HL-60/S4 treated with retinoic acid at 250 ng/mL for 4 days and 3 days (cell line): ENCODE data around the gene KRTAP5-9.
"Not testable (repeated sequence)": the region's sequence is repeated elsewhere in the genome, so short reads cannot be mapped to it uniquely, and the experiment has no call there.

ENCODE experiments used
- in situ Hi-C: fragments of 300-500 bp; cut with MboI; formaldehyde crosslinking; loops from 2 replicates; pipeline ENCODE4 v1.7.0; 2022; ENCODE audit warnings: low sequenced_read_pairs

The KRTAP5-9 gene

GRCh38 chr11:71532036-71532610, 16.1 kb upstream of the KRTAP5-9 start:
- in situ Hi-C loops = no loop called here

- in situ Hi-C loops = not testable (repeated sequence)
Observed at GRCh38 chr11:71534711-71535608, 13.3 kb upstream of the KRTAP5-9 start.

DNA sequence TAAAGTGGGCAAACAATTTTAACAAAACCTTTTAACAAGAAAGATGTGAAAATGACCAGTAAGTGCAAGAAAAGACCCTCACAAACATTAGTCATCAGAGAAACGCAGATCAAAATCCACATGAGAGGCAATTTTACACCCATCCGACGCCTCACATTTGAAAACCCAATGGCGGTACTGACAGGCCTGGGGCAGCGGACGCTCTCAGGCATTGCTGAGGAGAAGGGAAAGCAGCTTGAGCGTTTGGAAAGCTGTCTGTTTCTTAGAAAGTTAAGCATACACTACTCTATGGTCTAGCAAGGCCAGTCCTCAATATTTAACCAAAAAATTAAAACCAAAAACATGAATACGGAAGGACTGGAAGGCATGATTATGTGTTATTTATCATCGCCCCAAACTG, 12.4 kb upstream of the KRTAP5-9 start:
- in situ Hi-C loops = no loop called here

GRCh38 chr11:71537537-71537936, 10.7 kb upstream of the KRTAP5-9 start:
- in situ Hi-C loops = no loop called here

GRCh38 chr11:71537977-71538665, 10.1 kb upstream of the KRTAP5-9 start, which contains the start of gene KRTAP5-8:
KRTAP5-8 (plus strand) TSS chr11:71538025; CDS start chr11:71538056, 31 bp downstream.
- in situ Hi-C loops = not testable (repeated sequence)

GRCh38 chr11:71538666-71538990, 9.6 kb upstream of the KRTAP5-9 start:
- in situ Hi-C loops = no loop called here

- in situ Hi-C loops = no loop called here
Observed at GRCh38 chr11:71539017-71539416, 9.2 kb upstream of the KRTAP5-9 start.

DNA sequence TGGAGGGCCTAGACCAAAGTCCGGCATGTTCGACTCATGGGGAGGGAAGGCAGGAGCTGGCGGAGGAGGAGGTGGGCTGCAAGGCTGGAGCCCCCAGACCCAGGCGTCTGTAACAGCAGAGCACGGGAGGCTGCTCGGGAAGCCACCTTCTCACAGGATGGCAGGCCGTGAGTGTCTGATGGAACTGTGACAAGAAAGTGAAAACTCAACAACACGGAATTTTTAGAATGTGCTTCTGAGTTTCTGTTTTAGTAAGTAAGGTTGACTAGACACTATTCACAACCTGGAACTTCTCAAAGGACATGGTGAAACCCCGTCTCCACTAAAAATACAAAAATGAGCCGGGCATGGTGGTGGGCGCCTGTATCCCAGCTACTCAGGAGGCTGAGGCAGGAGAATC, 8.2 kb upstream of the KRTAP5-9 start:
- in situ Hi-C loops = not testable (repeated sequence)

DNA sequence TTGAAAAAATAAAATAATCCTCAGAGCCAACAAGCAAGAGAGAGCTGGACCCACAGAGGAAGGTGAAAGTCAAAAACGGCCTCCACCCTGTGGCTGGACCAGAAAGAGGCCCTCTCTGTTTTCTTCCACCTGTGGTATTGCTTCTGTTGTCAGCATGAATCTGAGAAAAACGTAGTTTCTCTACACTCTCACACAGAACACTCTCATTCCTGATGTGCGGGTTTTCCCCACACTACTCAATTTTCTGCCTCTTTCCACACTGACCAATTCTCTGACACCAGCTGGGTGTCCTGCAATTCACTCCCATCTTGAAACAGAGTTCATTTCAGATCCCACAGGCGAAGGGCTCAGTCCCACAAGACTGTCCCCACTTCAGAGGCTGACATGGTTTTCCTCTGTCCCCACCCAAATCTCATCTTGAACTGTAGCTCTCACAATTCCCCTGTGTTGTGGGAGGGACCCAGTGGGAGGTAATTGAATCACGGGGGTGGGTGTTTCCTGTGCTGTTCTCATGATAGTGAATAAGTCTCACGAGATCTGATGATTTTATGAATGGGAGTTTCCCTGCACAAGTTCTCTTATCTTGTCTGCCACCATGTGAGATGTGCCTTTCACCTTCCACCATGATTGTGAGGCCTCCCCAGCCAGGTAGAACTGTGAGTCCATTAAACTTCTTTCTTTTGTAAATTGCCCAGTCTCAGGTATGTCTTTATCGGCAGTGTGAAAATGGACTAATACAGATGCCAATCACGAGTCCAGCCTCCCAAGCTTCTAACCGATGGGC, 7.5 kb upstream of the KRTAP5-9 start:
- in situ Hi-C loops = not testable (repeated sequence)

DNA sequence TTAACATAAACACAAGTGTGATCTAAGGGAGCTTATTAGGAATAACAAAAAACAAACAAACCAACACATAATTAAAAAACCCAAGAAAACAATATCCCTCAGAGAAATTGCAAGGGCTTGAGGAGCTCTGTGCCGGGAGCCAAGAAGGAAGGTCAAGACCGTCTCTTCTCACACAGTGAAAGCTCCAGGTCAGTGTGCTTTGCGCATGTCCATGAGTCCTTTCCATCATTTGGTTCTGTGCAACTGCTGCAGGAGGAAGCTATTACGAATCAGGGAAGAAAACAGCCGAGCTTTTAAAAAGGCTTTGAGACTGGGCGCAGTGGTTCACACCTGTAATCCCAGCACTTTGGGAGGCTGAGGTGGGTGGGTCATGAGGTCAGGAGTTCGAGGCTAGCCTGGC, 5.8 kb upstream of the KRTAP5-9 start:
- in situ Hi-C loops = no loop called here

DNA sequence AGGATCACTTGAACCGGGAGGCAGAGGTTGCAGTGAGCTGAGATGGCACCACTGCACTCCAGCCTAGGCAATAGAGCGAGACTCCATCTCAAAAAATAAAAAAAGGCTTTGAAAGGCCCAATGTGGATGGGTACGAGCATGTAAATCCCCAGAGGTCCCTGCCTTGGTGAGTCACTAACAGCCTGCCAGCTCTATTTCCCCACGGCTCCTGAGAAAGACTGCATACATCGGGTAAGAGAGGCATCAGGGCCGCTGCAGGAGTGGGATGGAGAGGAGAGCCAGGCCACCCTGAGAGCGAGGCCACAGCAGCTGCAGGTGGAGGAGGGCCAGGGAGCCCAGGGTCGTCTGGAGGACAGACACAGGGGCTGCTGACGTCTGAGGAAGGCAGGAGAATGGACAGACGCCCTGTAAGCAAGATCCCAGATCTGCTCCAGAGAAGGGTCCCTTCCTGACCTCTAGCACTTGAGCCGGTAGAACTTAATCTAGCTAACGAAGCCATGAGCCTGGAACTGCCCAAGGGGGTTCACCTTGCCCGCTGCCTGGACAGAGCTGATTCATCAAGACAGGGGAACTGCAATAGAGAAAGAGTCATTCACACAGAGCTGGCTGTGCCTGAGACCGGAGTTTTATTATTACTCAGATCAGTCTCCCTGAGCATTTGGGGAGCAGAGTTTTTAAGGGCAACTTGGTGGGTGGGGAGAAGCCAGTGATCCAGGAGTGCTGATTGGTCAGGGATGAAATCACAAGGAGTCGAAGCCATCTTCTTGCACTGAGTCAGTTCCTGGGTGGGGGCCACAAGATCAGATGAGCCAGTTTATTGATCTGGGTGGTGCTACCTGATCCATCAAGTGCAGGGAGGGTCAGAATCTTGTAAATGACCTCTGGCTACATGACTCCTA, 5.1 kb upstream of the KRTAP5-9 start:
- in situ Hi-C loops = no loop called here

GRCh38 chr11:71543866-71544265, 4.4 kb upstream of the KRTAP5-9 start:
- in situ Hi-C loops = no loop called here

GRCh38 chr11:71544525-71545214, 3.5 kb upstream of the KRTAP5-9 start:
- in situ Hi-C loops = no loop called here

DNA sequence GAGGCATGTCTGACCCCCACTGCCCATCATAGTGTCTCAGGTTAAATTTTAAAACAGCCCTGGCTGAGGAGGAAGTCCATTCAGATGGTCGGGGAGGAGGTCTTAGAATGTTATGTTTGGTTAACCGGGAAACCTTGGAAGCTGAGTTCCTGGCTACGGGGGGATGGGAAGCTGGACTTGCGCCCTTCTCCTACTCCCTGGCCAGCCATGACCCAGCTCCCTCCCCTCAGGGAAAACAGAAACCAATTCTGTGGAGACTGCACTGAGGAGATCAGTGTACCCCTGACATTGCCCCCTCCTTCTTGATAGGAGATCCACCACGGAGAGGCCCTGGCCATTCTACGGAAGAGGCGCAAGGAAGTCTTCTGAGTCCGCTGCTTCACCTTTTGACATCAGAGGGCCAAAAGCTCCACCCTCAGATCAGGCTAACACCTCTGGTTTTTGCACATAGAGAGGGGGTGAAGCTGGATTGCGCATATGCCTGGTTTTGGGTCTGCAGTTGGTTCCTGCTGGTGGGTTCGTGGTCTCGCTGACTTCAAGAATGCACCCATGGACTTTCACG, 2.7 kb upstream of the KRTAP5-9 start:
- in situ Hi-C loops = no loop called here

- in situ Hi-C loops = no loop called here
Observed at GRCh38 chr11:71548716-71549151, 514 bp downstream of the KRTAP5-9 start.

- in situ Hi-C loops = no loop called here
Observed at GRCh38 chr11:71551711-71552110, 3.5 kb downstream of the KRTAP5-9 start.

- in situ Hi-C loops = no loop called here
Observed at GRCh38 chr11:71554996-71555395, 6.8 kb downstream of the KRTAP5-9 start.

GRCh38 chr11:71555508-71555907, 7.3 kb downstream of the KRTAP5-9 start:
- in situ Hi-C loops = no loop called here

DNA sequence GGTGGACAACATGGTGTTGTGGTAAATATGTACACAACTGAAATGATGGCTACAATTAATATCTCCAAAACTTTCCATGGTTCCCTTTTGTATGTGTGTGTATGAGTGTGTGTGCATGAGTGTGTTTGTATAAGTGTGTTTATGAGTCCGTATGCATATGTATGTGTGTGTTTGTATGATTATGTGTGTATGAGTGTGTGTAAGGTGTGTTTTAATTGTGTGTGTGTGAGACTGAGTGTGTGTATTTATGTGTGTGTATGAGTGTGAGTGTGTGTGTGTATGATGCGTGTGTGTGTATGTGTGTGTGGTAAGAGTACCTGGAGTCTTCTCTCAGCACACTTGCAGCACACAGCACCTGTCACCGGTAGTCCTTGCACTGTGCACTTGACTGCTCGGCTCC, 7.8 kb downstream of the KRTAP5-9 start:
- in situ Hi-C loops = no loop called here
